ENCODE data around the gene NMT2.

DNA sequence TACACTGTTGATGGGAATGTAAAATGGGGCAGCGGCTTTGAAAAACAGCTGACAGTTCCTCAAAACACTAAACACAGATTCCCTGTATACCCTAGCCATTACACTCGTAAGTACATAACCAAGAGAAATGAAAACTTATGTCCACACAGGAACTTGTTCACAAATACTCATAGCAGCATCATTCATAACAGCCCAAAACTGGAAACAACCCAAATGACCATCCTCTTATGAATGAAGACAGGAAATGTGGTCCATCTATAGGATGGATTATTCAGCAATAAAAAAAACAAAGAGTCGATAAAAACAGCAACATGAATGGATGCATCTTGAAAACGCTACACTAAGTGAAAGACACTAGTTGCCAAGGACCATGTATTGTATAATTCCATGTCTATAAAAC is 23.7 kb downstream of the NMT2 start:
- TF ChIP-seq, protein P1, sequence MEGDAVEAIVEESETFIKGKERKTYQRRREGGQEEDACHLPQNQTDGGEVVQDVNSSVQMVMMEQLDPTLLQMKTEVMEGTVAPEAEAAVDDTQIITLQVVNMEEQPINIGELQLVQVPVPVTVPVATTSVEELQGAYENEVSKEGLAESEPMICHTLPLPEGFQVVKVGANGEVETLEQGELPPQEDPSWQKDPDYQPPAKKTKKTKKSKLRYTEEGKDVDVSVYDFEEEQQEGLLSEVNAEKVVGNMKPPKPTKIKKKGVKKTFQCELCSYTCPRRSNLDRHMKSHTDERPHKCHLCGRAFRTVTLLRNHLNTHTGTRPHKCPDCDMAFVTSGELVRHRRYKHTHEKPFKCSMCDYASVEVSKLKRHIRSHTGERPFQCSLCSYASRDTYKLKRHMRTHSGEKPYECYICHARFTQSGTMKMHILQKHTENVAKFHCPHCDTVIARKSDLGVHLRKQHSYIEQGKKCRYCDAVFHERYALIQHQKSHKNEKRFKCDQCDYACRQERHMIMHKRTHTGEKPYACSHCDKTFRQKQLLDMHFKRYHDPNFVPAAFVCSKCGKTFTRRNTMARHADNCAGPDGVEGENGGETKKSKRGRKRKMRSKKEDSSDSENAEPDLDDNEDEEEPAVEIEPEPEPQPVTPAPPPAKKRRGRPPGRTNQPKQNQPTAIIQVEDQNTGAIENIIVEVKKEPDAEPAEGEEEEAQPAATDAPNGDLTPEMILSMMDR (IDR thresholded peaks at IDR 0.05; ENCODE audit: low read depth, low read length), result no peak
- no peak for TF ChIP-seq EZH2phosphoT487 (IDR thresholded peaks at IDR 0.05; ENCODE audit: low read depth)
